ENCODE data around the gene EXOC2.

GRCh38 chr6:667253-667927 is 25.5 kb downstream of the EXOC2 start:
- TF ChIP-seq CTCF (IDR thresholded peaks at IDR 0.05; ENCODE audit: borderline replicate concordance, extremely low read depth, low read length, poor library complexity, severe bottlenecking) (no peak), EZH2 (IDR thresholded peaks at IDR 0.05; ENCODE audit: borderline replicate concordance, low read depth, low read length, severe bottlenecking) (no peak)
